ENCODE results near the gene GRM7. TPM values are rescaled to one million over a fixed set of nuclear protein-coding genes. Genes with fewer than 3 reads are reported as not detected.

Gene GRM7
- total RNA-seq, 2 experiments from 2014 or later: not detected

- no peak for DNase-seq
- Mint-ChIP-seq H3K4me1 (ENCODE audit: low read depth) (no peaks in the 10 kb centered on the region), H3K36me3 (ENCODE audit: low read depth) (no peaks in the 10 kb centered on the region), H3K27ac (no peak overlapping the region), H3K9me3 (peaks cover 2% of the 10 kb centered on the region), H3K27me3 (no peaks in the 10 kb centered on the region), H3K4me3 (no peak overlapping the region)
- ChIA-PET CTCF (no interaction called here), POLR2A (no interaction called here)
- intact Hi-C loops (cut with DNase I, micrococcal nuclease): no loop called here
- H3K4me1 ChIP-seq (ENCODE audit: insufficient read depth, low read length): no peaks in the 10 kb centered on the region
- no peaks in the 10 kb centered on the region for H3K36me3 ChIP-seq (ENCODE audit: insufficient read depth, low read length)
- TF ChIP-seq CTCF (IDR thresholded peaks at IDR 0.05): no peak
- H3K4me3 ChIP-seq (ENCODE audit: low read length): no peak overlapping the region
- no peak overlapping the region for H3K27ac ChIP-seq (ENCODE audit: low read depth in 1 of 2, low read length in 2 of 2)
- no peaks in the 10 kb centered on the region for H3K9me3 ChIP-seq (ENCODE audit: control insufficient read depth in 1 of 2, insufficient read depth in 1 of 2, low read length in 2 of 2)
- ATAC-seq (ENCODE audit: poor library complexity): no peak
- no peaks in the 10 kb centered on the region for H3K27me3 ChIP-seq (ENCODE audit: control insufficient read depth in 1 of 2, insufficient read depth in 2 of 2, low read length in 2 of 2)
Observed at GRCh38 chr3:7581831-7582230, 720.9 kb downstream of the GRM7 start.

- Mint-ChIP-seq H3K36me3 (ENCODE audit: low read depth) (no peaks in the 10 kb centered on the region), H3K4me1 (ENCODE audit: low read depth) (no peaks in the 10 kb centered on the region), H3K27me3 (no peaks in the 10 kb centered on the region), H3K9me3 (peaks cover 2% of the 10 kb centered on the region), H3K27ac (no peak overlapping the region), H3K4me3 (no peak overlapping the region)
- CTCF ChIA-PET: no interaction called here
- H3K36me3 ChIP-seq (ENCODE audit: insufficient read depth, low read length): no peaks in the 10 kb centered on the region
- ATAC-seq (ENCODE audit: poor library complexity): no peak
- POLR2A ChIA-PET: no interaction called here
- no peak overlapping the region for H3K4me3 ChIP-seq (ENCODE audit: low read length)
- no peak for TF ChIP-seq CTCF (IDR thresholded peaks at IDR 0.05)
- no peak for DNase-seq
- H3K9me3 ChIP-seq (ENCODE audit: control insufficient read depth in 1 of 2, insufficient read depth in 1 of 2, low read length in 2 of 2): no peaks in the 10 kb centered on the region
- H3K27ac ChIP-seq (ENCODE audit: low read depth in 1 of 2, low read length in 2 of 2): no peak overlapping the region
- no peaks in the 10 kb centered on the region for H3K27me3 ChIP-seq (ENCODE audit: control insufficient read depth in 1 of 2, insufficient read depth in 2 of 2, low read length in 2 of 2)
- no peaks in the 10 kb centered on the region for H3K4me1 ChIP-seq (ENCODE audit: insufficient read depth, low read length)
- intact Hi-C loops (cut with DNase I, micrococcal nuclease): no loop called here
Observed at GRCh38 chr3:7585052-7585451, 724.1 kb downstream of the GRM7 start.

- ChIA-PET CTCF (no interaction called here), POLR2A (no interaction called here)
- DNase-seq: no peak
- H3K9me3 Mint-ChIP-seq: no peaks in the 10 kb centered on the region
- H3K27me3 ChIP-seq (ENCODE audit: control insufficient read depth in 1 of 2, insufficient read depth in 2 of 2, low read length in 2 of 2): no peaks in the 10 kb centered on the region
- H3K27me3 Mint-ChIP-seq: no peaks in the 10 kb centered on the region
- H3K4me1 Mint-ChIP-seq (ENCODE audit: low read depth): no peaks in the 10 kb centered on the region
- no peak for ATAC-seq (ENCODE audit: poor library complexity)
- no peak overlapping the region for H3K27ac ChIP-seq (ENCODE audit: low read depth in 1 of 2, low read length in 2 of 2)
- no peak for TF ChIP-seq CTCF (IDR thresholded peaks at IDR 0.05)
- H3K9me3 ChIP-seq (ENCODE audit: control insufficient read depth in 1 of 2, insufficient read depth in 1 of 2, low read length in 2 of 2): no peaks in the 10 kb centered on the region
- no peak overlapping the region for H3K4me3 Mint-ChIP-seq
- intact Hi-C loops (cut with DNase I, micrococcal nuclease): no loop called here
- H3K36me3 ChIP-seq (ENCODE audit: insufficient read depth, low read length): no peaks in the 10 kb centered on the region
- no peak overlapping the region for H3K4me3 ChIP-seq (ENCODE audit: low read length)
- no peaks in the 10 kb centered on the region for H3K4me1 ChIP-seq (ENCODE audit: insufficient read depth, low read length)
- no peaks in the 10 kb centered on the region for H3K36me3 Mint-ChIP-seq (ENCODE audit: low read depth)
- no peak overlapping the region for H3K27ac Mint-ChIP-seq
Observed at GRCh38 chr3:7588236-7588635, 727.3 kb downstream of the GRM7 start.
